ENCODE data around the gene VWCE.

The VWCE gene, protein sequence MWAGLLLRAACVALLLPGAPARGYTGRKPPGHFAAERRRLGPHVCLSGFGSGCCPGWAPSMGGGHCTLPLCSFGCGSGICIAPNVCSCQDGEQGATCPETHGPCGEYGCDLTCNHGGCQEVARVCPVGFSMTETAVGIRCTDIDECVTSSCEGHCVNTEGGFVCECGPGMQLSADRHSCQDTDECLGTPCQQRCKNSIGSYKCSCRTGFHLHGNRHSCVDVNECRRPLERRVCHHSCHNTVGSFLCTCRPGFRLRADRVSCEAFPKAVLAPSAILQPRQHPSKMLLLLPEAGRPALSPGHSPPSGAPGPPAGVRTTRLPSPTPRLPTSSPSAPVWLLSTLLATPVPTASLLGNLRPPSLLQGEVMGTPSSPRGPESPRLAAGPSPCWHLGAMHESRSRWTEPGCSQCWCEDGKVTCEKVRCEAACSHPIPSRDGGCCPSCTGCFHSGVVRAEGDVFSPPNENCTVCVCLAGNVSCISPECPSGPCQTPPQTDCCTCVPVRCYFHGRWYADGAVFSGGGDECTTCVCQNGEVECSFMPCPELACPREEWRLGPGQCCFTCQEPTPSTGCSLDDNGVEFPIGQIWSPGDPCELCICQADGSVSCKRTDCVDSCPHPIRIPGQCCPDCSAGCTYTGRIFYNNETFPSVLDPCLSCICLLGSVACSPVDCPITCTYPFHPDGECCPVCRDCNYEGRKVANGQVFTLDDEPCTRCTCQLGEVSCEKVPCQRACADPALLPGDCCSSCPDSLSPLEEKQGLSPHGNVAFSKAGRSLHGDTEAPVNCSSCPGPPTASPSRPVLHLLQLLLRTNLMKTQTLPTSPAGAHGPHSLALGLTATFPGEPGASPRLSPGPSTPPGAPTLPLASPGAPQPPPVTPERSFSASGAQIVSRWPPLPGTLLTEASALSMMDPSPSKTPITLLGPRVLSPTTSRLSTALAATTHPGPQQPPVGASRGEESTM

DNA sequence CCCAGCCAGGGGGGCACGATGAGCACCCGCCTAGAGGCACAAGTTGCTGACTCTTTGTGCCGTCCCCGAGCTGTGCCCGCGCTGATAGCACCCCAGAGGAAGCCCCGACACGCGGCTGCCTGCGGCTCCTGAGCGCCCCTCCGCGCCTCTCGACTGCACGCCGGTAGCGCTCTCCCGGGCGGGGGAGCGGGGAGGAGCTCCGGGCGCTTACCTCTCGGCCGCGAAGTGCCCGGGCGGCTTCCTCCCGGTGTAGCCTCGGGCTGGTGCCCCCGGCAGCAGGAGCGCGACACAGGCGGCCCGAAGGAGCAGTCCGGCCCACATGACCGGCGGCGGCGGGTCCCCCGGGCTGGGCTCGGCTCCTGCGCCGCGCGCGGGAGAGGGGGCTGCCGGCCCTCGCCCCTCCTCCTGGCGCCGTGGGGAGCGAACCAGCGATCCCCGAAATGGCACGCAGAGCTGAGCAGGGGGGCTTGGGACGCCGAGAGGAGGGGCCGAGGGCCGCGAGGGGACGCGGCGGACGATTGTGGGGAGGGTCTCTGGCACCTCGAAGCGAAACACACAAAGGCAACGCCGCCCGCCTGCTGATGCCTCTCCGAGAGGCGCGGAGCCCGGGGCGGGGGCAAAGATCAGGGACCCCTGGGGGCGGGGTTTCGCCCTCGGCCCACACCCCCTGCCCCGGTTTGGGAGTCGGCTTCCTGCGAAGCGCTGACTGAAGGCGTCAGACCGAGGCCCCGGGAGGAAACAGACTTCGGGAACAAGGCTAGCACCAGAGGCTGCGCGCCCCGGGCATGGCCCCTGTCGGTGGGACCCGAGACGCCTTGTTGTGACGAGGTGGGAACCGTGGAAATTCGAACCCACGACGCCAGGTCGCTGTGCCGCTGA lies at the start of gene VWCE:
TSS of gene VWCE (minus strand) at position 600 of the 879 bp plus-strand sequence. CDS start at position 321, 279 bp downstream.
- Histone ChIP-seq H3K36me3 (ENCODE audit: control insufficient read depth, insufficient read depth, low read length) (peaks cover 10% of the 10 kb centered on the region), H3K9me3 (ENCODE audit: control insufficient read depth, insufficient read depth, low read length) (no peaks in the 10 kb centered on the region), H3K4me3 (ENCODE audit: low read depth, low read length) (peak within 1 kb of the TSS; percentile 80), H3K9ac (ENCODE audit: low read depth, low read length) (peak within 1 kb of the TSS; percentile 88), H3K4me1 (ENCODE audit: control insufficient read depth, insufficient read depth, low read length) (peaks cover 4% of the 10 kb centered on the region), H3K27me3 (ENCODE audit: control insufficient read depth, insufficient read depth, low read length) (peaks cover 5% of the 10 kb centered on the region)

- Histone ChIP-seq H3K36me3 (ENCODE audit: control insufficient read depth, insufficient read depth, low read length) (peaks cover 25% of the 10 kb centered on the region), H3K4me3 (ENCODE audit: low read depth, low read length) (no peak overlapping the region), H3K9ac (ENCODE audit: low read depth, low read length) (no peak overlapping the region), H3K4me1 (ENCODE audit: control insufficient read depth, insufficient read depth, low read length) (no peaks in the 10 kb centered on the region), H3K9me3 (ENCODE audit: control insufficient read depth, insufficient read depth, low read length) (no peaks in the 10 kb centered on the region), H3K27me3 (ENCODE audit: control insufficient read depth, insufficient read depth, low read length) (no peaks in the 10 kb centered on the region)
Observed at GRCh38 chr11:61343792-61344745, 49.0 kb upstream of the VWCE start.

GRCh38 chr11:61342207-61342803 lies 47.2 kb upstream of the VWCE start:
- peaks cover 29% of the 10 kb centered on the region for H3K36me3 ChIP-seq (ENCODE audit: control insufficient read depth, insufficient read depth, low read length)
- no peak overlapping the region for H3K4me3 ChIP-seq (ENCODE audit: low read depth, low read length)
- no peaks in the 10 kb centered on the region for H3K4me1 ChIP-seq (ENCODE audit: control insufficient read depth, insufficient read depth, low read length)
- H3K9ac ChIP-seq (ENCODE audit: low read depth, low read length) = no peak overlapping the region
- H3K9me3 ChIP-seq (ENCODE audit: control insufficient read depth, insufficient read depth, low read length) = no peaks in the 10 kb centered on the region
- H3K27me3 ChIP-seq (ENCODE audit: control insufficient read depth, insufficient read depth, low read length) = no peaks in the 10 kb centered on the region

GRCh38 chr11:61341706-61342105 lies 46.6 kb upstream of the VWCE start:
- peaks cover 29% of the 10 kb centered on the region for H3K36me3 ChIP-seq (ENCODE audit: control insufficient read depth, insufficient read depth, low read length)
- H3K4me1 ChIP-seq (ENCODE audit: control insufficient read depth, insufficient read depth, low read length) = no peaks in the 10 kb centered on the region
- no peaks in the 10 kb centered on the region for H3K9me3 ChIP-seq (ENCODE audit: control insufficient read depth, insufficient read depth, low read length)
- no peak overlapping the region for H3K9ac ChIP-seq (ENCODE audit: low read depth, low read length)
- H3K27me3 ChIP-seq (ENCODE audit: control insufficient read depth, insufficient read depth, low read length) = no peaks in the 10 kb centered on the region
- H3K4me3 ChIP-seq (ENCODE audit: low read depth, low read length) = no peak overlapping the region

DNA sequence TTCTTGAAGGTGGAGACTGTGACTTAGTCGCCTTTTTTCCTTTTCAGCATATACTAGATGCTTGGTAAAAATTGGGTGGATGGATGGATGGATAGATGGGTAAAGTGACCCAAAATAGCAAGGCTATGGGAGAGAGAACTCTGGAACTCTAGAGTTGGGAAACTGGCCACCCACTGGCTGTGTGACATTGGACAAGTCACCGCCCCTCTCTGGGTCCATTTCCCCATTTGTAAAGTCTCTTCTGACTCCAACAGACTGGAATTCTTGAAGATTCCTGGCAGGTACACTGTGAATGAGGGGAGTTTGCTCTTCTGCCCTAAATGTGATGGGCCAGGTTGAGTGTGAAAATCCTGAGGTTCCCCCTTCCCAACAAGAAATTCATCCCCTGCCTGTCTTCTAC lies 45.9 kb upstream of the VWCE start:
- no peaks in the 10 kb centered on the region for H3K9me3 ChIP-seq (ENCODE audit: control insufficient read depth, insufficient read depth, low read length)
- no peaks in the 10 kb centered on the region for H3K27me3 ChIP-seq (ENCODE audit: control insufficient read depth, insufficient read depth, low read length)
- H3K4me3 ChIP-seq (ENCODE audit: low read depth, low read length) = no peak overlapping the region
- peaks cover 29% of the 10 kb centered on the region for H3K36me3 ChIP-seq (ENCODE audit: control insufficient read depth, insufficient read depth, low read length)
- H3K4me1 ChIP-seq (ENCODE audit: control insufficient read depth, insufficient read depth, low read length) = no peaks in the 10 kb centered on the region
- H3K9ac ChIP-seq (ENCODE audit: low read depth, low read length) = no peak overlapping the region

GRCh38 chr11:61339490-61339878 lies 44.4 kb upstream of the VWCE start:
- H3K36me3 ChIP-seq (ENCODE audit: control insufficient read depth, insufficient read depth, low read length) = peaks cover 25% of the 10 kb centered on the region

DNA sequence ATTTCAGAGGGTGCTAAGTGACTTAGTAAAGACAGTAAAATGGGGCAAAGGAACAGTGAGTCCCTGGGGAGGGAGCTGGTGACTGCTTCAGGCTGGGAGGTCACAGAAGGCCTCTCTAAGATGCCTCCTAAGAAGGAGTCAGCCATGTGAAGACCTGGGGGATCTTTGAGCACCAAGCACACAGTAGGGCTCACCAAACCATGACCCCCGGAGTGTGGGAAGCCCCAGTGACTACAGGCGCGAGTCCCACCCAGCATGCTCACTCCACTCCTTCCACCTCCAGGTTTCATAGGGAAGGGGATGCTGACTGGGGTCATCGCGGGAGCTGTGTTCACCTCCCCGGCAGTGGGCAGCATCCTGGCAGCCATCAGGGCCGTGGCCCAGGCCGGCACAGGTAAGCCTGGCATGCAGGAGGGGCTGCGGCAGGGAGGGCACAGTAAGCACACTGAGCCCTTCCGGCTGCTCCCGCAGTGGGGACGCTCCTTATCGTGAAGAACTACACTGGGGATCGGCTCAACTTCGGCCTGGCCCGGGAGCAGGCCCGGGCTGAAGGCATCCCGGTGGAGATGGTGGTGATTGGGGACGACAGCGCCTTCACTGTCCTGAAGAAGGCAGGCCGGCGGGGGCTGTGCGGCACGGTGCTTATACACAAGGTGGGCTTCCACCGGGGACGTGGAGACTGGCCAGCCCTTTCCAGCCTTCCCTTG lies 43.8 kb upstream of the VWCE start:
- H3K9me3 ChIP-seq (ENCODE audit: control insufficient read depth, insufficient read depth, low read length) = no peaks in the 10 kb centered on the region

More at GRCh38 chr11:61339490-61339878, 44.4 kb upstream of the VWCE start:
- H3K9ac ChIP-seq (ENCODE audit: low read depth, low read length) = no peak overlapping the region
- H3K4me3 ChIP-seq (ENCODE audit: low read depth, low read length) = no peak overlapping the region
- H3K9me3 ChIP-seq (ENCODE audit: control insufficient read depth, insufficient read depth, low read length) = no peaks in the 10 kb centered on the region
- H3K4me1 ChIP-seq (ENCODE audit: control insufficient read depth, insufficient read depth, low read length) = peaks cover 7% of the 10 kb centered on the region
- H3K27me3 ChIP-seq (ENCODE audit: control insufficient read depth, insufficient read depth, low read length) = no peaks in the 10 kb centered on the region

DNA sequence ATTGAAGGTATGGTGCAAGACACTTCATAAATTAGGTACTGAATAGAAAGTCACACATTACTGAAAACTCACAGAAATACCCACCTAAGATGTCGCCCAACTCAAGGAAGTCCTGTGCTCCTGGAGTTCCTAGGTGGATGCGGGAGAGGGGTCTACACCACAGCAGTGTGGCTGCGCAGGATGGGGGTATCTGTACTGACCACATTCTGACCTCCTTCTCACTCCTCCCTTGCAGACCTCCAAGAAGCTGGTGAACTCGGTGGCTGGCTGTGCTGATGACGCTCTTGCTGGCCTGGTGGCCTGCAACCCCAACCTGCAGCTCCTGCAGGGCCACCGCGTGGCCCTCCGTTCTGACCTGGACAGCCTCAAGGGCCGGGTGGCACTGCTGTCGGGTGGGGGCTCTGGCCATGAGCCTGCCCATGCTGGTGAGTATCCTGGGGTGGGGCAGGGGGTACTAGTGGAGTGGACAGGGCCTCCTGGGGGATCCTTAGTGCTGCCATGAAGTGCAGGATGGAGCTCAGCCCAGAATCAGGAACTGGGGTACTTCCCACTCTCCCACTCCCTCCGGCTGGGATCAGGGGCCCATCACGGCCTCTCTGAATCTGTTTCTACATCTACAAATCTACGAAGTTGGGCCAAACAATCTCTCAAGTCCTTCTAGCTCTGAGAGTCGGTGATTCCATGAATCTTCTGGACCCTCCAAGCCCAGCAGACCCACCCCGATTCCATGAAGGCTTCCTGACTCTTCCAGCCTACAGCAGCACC lies 42.8 kb upstream of the VWCE start:
- peaks cover 21% of the 10 kb centered on the region for H3K36me3 ChIP-seq (ENCODE audit: control insufficient read depth, insufficient read depth, low read length)
- H3K4me3 ChIP-seq (ENCODE audit: low read depth, low read length) = no peak overlapping the region
- no peaks in the 10 kb centered on the region for H3K27me3 ChIP-seq (ENCODE audit: control insufficient read depth, insufficient read depth, low read length)
- peaks cover 7% of the 10 kb centered on the region for H3K4me1 ChIP-seq (ENCODE audit: control insufficient read depth, insufficient read depth, low read length)
- no peak overlapping the region for H3K9ac ChIP-seq (ENCODE audit: low read depth, low read length)
- H3K9me3 ChIP-seq (ENCODE audit: control insufficient read depth, insufficient read depth, low read length) = no peaks in the 10 kb centered on the region

More for the DNA sequence above, 43.8 kb upstream of the VWCE start:
- Histone ChIP-seq H3K27me3 (ENCODE audit: control insufficient read depth, insufficient read depth, low read length) (no peaks in the 10 kb centered on the region), H3K9ac (ENCODE audit: low read depth, low read length) (no peak overlapping the region), H3K4me3 (ENCODE audit: low read depth, low read length) (no peak overlapping the region), H3K4me1 (ENCODE audit: control insufficient read depth, insufficient read depth, low read length) (peaks cover 7% of the 10 kb centered on the region), H3K36me3 (ENCODE audit: control insufficient read depth, insufficient read depth, low read length) (peaks cover 24% of the 10 kb centered on the region)

DNA sequence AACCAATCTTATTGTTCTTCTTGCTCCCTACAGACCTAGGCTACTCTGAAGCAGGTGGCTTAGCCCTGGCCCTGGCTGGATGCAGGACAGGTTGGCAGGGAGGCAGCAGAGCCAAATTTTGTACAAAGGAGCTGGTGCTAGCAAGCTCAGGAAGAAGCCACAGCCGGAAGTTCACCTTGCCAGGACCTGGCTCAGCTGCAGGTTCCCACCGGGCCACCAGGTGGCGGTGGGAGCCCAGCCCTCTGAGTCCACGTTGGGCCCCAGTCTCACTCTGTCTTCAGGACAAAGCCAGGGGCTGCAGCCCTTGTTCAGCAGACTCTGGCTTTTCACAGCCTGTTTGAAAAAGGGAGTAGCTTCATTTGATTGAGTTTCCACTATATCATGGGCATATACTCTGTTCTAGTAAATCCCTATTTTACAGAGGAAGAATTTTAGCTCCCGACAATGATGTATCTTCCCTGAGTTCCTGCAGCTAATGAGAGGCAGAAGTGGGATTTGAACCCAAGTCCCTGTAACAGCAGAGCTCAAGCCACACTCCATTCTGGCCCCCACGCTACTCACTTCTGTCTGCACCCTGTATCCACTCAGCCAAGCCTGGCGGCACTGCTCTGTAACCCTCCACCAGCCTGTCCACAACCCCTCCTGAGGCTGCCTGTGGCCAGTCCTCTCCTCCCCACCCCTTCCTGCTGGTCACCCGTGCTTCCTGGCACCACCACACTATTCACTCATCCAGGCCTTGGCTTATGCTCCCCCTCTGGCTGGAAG lies 41.2 kb upstream of the VWCE start:
- Histone ChIP-seq H3K9ac (ENCODE audit: low read depth, low read length) (peak overlapping the region; percentile 65), H3K27me3 (ENCODE audit: control insufficient read depth, insufficient read depth, low read length) (no peaks in the 10 kb centered on the region), H3K9me3 (ENCODE audit: control insufficient read depth, insufficient read depth, low read length) (no peaks in the 10 kb centered on the region), H3K36me3 (ENCODE audit: control insufficient read depth, insufficient read depth, low read length) (peaks cover 15% of the 10 kb centered on the region), H3K4me3 (ENCODE audit: low read depth, low read length) (no peak overlapping the region), H3K4me1 (ENCODE audit: control insufficient read depth, insufficient read depth, low read length) (peaks cover 10% of the 10 kb centered on the region)

Measured in iPS-15b (cell line).